Cardiac fibroblast (primary cell): ENCODE results near the gene CD300C.

Source experiments
- DNase-seq, 2 donors: peaks; one replicate each; pipeline versions ENCODE4 v3.0.0 to v3.0.0-alpha.2; 2010; ENCODE audit warnings: low read depth in 2 of 2
- H3K4me3 ChIP-seq, 2 donors: replicated peaks in 1 of 2; 1 replicate in 1 of 2; 2 replicates in 1 of 2; pipeline ENCODE4 v1.5.1; 2011; ENCODE audit warnings: low read depth in 2 of 2, low read length in 2 of 2, mild to moderate bottlenecking in 2 of 2, moderate library complexity in 1 of 2
- TF ChIP-seq, protein P1 (sequence below): IDR thresholded peaks from one replicate; pipeline ENCODE4 v1.5.1; 2011; ENCODE audit warnings: low read depth, mild to moderate bottlenecking, low read length, inconsistent platforms

CD300C gene

DNA sequence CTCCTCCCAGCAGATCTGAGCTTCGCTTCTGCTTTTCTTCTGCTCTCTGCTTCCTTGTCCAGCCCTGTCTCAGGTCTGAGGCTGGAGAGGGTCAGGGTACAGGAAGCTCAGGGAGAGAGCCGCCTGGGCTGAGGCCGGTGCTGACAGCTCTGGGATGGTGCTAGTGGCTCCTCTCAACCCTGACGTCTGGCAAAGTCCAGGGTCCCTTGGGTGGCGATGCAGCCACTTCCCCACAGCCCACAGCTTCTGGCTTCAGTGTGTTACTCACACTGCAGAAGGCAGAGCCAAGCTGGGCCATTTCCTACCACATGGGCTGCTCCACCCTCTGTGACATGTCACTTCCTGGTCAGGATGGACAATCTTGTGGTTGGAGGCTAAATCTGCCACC is at the start of gene CD300C:
TSS of gene CD300C (minus strand) at position 273 of the 388 bp plus-strand sequence. CDS start 333 bp downstream, outside the sequence.
- TF ChIP-seq, protein P1, sequence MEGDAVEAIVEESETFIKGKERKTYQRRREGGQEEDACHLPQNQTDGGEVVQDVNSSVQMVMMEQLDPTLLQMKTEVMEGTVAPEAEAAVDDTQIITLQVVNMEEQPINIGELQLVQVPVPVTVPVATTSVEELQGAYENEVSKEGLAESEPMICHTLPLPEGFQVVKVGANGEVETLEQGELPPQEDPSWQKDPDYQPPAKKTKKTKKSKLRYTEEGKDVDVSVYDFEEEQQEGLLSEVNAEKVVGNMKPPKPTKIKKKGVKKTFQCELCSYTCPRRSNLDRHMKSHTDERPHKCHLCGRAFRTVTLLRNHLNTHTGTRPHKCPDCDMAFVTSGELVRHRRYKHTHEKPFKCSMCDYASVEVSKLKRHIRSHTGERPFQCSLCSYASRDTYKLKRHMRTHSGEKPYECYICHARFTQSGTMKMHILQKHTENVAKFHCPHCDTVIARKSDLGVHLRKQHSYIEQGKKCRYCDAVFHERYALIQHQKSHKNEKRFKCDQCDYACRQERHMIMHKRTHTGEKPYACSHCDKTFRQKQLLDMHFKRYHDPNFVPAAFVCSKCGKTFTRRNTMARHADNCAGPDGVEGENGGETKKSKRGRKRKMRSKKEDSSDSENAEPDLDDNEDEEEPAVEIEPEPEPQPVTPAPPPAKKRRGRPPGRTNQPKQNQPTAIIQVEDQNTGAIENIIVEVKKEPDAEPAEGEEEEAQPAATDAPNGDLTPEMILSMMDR: no peak
- no peak within 1 kb of the TSS for H3K4me3 ChIP-seq
- DNase-seq: no peak

DNA sequence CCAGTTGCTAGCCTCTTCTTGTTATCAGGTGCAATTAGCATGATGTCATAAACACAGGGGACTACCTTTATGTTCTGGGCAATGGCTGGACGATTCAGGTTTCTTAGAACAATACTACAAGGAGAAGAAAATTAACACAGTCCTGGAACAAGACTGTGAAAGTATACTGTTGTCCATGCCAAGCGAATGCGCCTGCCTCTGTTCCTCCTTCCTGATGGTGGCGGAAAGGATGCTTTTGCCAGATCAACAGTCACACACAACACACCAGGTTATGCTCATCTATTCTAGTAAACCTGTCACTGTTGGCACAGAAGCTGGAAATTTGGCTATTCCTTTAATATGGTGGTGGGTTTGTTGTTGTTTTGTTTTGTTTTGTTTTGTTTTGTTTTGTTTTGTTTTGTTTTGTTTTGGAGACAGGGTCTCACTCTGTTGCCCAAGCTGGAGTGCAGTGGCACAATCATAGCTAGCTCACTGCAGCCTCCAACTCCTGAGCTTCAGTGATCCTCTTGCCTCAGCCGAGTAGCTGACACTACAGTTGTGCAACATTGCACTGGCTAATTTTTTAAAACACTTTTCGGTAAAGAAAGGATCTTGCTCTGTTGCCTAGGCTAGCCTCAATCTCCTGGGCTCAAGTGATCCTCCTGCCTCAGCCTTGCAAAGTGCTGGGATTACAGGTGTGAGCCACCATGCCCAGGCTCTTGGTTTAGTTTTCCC is 49.3 kb upstream of the CD300C start:
- H3K4me3 ChIP-seq: no peak overlapping the region
- DNase-seq: no peak
- TF ChIP-seq, protein P1: no peak

DNA sequence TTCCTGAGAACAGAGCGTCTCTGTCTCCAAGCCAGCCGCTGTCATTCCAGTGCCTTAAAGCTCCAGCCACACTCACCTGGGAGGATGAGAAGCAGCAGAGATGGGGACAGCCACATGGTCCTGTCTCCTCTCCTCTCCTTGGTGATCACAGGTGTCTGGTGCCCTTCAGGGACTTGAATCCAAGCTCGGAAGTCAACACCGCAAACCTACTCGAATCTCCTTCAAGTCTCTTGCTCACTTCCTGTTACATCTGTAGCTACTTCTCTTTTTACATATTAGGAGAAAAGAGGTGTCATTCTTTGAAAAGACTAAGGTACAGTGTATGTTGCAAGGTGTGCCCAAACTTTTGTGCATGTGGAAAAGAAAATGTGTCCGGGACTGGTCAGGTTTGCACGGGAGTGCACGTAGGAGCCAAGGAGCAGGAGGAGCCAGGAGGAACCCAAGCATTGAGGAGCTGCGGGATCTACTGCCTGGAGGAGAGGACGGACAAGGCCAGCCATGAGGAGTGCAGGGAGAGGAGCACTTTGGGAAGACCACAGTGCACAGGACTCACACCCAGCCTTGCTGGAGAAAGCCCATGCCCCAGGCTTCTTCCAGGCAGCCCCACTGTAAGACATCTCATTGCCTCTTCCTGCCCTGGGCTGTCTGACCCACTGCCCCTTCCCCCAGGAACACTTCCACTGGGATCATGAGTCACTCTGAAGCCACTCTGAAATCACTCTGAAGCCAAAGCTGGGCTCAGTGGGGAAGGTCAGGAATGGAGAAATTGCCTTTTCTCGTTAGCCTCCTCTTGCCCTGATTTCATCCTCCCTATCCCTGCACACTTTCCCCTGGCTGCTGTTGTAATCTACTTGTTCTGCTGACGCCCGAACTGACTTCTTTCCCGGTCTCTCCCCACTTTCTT is 46.4 kb upstream of the CD300C start, which contains the start of gene CD300LD:
TSS of gene CD300LD (minus strand) at position 197 of the 904 bp plus-strand sequence. CDS start at position 116, 81 bp downstream.
- TF ChIP-seq, protein P1: no peak
- peak in 1 of 2 donors; percentile 6 for DNase-seq

DNA sequence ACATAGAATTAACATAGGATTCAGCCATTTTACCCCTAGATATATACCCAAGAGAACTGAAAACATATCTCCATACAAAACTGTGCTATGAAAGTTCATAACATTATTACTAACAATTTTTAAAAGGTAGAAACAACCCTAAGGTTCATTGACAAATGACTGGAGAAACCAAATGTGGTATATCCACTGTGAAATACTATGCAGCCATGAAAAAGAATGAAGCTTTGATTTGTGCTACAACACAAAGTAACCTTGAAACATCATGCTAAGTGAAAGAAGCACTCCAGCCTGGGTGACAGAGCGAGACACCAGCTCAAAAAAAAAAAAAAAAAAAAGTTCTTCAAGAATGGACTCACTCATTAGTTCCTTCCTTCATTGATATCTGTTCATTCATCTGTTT is 45.6 kb upstream of the CD300C start:
- no peak overlapping the region for H3K4me3 ChIP-seq
- DNase-seq: no peak
- TF ChIP-seq, protein P1: no peak

More for the DNA sequence above, 46.4 kb upstream of the CD300C start, which contains the start of gene CD300LD:
- H3K4me3 ChIP-seq: no peak within 1 kb of the TSS

DNA sequence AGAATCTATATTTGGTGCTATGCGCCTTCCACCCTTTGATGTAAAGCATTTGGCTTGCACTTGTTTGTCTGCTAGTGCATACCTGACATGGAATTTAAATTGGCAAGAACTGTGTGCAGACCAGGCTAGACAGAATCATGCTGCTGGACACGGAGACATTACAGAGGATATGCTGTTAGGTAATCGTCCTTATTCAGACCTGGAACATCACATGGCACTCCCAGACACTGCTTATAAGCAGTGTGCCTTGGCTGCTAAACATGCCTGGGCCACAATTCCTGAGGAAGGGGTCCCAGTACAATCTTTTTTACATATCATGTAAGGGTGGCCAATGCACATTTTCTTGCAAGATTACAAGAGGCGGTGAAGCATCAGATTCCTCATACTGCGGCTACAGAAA is 39.8 kb upstream of the CD300C start:
- DNase-seq: no peak
- no peak overlapping the region for H3K4me3 ChIP-seq
- TF ChIP-seq, protein P1: no peak

DNA sequence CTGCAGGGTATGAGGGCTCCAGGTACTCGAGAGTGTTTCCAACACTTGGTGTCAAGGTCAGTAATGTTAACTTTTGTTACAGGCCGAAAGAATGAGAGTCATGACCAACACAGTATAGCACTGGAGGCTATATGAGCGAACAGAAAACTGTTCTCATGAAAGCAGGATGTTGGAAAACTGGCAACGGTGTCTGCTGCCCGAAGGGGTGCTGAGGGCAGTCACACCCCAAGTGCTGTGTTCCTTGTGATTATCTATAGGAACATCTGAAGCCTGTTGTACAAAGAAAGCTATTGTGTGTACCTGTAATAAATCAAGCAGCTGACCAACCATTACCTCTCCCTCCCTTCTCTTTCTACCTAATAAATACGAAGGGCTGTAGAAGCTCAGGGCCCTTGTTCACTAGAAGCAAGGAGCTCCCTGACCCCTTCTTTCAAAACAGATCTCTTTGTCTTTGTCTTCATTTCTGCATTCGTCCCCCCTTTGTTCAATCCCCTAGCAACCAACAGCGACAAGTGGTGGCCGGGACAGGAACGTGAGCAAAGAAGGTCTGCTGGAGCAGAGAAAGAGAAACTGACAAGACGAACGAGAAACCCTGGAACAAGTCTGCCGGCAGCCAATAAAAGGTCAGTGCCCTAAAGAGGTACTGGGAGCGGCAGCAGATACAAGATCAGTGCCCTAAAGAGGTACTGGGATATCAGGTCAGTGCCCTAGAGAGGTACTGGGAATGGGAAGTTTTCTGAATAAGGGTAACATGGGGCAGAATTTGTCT is 38.6 kb upstream of the CD300C start:
- no peak for DNase-seq
- TF ChIP-seq, protein P1: no peak
- no peak overlapping the region for H3K4me3 ChIP-seq
